HEK293 (cell line): ENCODE results near the gene TOM1.

Experiments
- PATZ1 ChIP-seq: fragments of 450-650 bp; formaldehyde crosslinking; IDR thresholded peaks from 2 replicates; pipeline ENCODE4 v1.5.1; 2016; ENCODE audit warnings: missing biosample characterization, missing genetic modification characterization
- REPIN1 ChIP-seq: fragments of 450-650 bp; formaldehyde crosslinking; IDR thresholded peaks from 2 replicates; pipeline ENCODE4 v1.5.1; 2017; ENCODE audit warnings: missing biosample characterization, missing genetic modification characterization, low read depth
- REST ChIP-seq: fragments of 450-650 bp; formaldehyde crosslinking; IDR thresholded peaks from 2 replicates; pipeline ENCODE4 v1.5.1; 2016; ENCODE audit warnings: missing biosample characterization, missing genetic modification characterization
- ZNF791 ChIP-seq: fragments of 450-650 bp; formaldehyde crosslinking; IDR thresholded peaks from 2 replicates; pipeline ENCODE4 v1.5.1; 2016; ENCODE audit warnings: missing biosample characterization, missing genetic modification characterization
- TF ChIP-seq, protein P1 (sequence below): fragments of 450-650 bp; formaldehyde crosslinking; IDR thresholded peaks from 2 replicates; pipeline ENCODE4 v1.5.1; 2016; ENCODE audit warnings: missing biosample characterization, missing genetic modification characterization

DNA sequence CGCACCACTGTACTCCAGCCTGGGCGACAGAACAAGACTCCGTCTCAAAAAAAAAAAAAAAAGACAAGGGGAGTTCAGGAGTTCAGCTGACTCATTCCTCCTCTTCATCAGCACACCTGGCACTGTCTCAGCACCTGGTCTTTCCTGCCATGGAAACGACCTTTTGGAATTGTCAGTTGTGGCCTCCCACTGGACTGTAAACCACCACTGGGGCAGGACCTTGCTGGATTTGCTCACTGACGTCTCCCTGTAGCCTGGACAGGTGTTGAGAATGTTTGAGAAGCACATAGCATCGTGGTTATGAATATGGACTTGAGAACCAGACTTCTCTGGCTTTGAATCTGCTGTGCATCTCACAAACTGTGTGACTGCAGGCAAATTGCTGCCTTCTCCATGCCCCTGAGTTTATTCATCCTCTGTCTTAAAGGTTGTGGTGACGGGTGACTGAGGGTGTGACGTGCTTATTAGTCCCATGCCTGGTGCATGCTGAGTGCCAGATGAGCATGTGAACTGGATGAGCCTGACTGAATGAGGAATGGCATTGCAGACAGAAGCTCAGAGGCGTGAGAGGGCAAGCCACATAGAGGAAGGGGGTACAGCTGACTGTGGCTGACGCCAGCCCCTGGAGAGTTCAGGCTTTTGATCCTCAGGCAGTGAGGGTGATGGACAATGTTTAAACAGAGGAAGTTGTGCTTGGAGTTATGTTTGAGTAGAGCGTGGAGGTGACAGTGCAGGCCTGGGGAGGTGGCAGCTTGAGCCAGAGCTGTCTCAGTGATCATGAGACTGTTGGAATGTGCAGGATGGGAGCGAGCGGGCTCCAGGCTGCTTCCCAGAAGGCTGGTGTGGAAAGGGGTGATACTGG lies 12.7 kb downstream of the TOM1 start:
- no peak for TF ChIP-seq REST (tag by site-specific recombination)
- no peak for TF ChIP-seq REPIN1 (tag by site-specific recombination)
- no peak for TF ChIP-seq ZNF791 (tag by site-specific recombination)
- TF ChIP-seq, protein P1, sequence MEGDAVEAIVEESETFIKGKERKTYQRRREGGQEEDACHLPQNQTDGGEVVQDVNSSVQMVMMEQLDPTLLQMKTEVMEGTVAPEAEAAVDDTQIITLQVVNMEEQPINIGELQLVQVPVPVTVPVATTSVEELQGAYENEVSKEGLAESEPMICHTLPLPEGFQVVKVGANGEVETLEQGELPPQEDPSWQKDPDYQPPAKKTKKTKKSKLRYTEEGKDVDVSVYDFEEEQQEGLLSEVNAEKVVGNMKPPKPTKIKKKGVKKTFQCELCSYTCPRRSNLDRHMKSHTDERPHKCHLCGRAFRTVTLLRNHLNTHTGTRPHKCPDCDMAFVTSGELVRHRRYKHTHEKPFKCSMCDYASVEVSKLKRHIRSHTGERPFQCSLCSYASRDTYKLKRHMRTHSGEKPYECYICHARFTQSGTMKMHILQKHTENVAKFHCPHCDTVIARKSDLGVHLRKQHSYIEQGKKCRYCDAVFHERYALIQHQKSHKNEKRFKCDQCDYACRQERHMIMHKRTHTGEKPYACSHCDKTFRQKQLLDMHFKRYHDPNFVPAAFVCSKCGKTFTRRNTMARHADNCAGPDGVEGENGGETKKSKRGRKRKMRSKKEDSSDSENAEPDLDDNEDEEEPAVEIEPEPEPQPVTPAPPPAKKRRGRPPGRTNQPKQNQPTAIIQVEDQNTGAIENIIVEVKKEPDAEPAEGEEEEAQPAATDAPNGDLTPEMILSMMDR (tag by site-specific recombination), result no peak
- no peak for TF ChIP-seq PATZ1 (tag by site-specific recombination)
